ENCODE data around the gene COQ5.

COQ5 gene

DNA sequence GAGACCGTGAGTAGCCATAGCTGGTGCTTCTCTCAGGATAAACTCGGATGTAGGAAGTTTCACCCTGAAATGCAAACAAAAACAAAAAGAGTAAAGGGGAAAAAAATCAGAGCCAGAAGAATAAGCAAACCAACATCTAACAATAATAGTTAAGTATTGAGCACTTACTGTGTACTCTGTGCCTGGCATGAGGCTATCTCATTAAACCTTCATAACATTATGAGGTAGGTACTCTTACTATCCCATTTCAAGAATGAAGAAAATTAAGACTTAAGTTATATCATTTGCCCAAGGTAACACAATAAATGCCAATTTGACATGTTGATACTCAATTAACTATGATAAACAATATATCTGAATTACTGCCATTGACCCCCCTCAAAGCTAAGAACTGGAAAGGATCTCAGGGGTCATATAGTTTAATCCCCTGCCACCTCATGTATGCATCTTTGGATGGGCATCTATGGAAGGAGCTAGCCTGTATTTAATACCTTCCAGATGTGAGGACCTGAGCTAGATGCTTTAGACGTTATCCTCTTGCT, 66.8 kb downstream of the COQ5 start:
- H3K4me3 ChIP-seq (ENCODE audit: low read length), result no peak overlapping the region
- H4K20me1 ChIP-seq (ENCODE audit: control insufficient read depth, insufficient read depth, low read depth, low read length), result peaks cover 26% of the 10 kb centered on the region
- no peak overlapping the region for H3K27ac ChIP-seq (ENCODE audit: low read depth, low read length)
- H3K9me3 ChIP-seq (ENCODE audit: control insufficient read depth, insufficient read depth, low read length), result no peaks in the 10 kb centered on the region
- H3K9me2 ChIP-seq (replicated peaks; ENCODE audit: control insufficient read depth, low read length), result no peaks in the 10 kb centered on the region
- peaks cover 57% of the 10 kb centered on the region for H3K79me2 ChIP-seq (ENCODE audit: control insufficient read depth, low read length)
- no peaks in the 10 kb centered on the region for H3K27me3 ChIP-seq (ENCODE audit: control insufficient read depth, low read length)
- H3K4me1 ChIP-seq (ENCODE audit: control insufficient read depth, low read length), result peaks cover 12% of the 10 kb centered on the region
- H3K36me3 ChIP-seq (ENCODE audit: control insufficient read depth, low read length), result peaks cover 96% of the 10 kb centered on the region
- TF ChIP-seq, protein P1, sequence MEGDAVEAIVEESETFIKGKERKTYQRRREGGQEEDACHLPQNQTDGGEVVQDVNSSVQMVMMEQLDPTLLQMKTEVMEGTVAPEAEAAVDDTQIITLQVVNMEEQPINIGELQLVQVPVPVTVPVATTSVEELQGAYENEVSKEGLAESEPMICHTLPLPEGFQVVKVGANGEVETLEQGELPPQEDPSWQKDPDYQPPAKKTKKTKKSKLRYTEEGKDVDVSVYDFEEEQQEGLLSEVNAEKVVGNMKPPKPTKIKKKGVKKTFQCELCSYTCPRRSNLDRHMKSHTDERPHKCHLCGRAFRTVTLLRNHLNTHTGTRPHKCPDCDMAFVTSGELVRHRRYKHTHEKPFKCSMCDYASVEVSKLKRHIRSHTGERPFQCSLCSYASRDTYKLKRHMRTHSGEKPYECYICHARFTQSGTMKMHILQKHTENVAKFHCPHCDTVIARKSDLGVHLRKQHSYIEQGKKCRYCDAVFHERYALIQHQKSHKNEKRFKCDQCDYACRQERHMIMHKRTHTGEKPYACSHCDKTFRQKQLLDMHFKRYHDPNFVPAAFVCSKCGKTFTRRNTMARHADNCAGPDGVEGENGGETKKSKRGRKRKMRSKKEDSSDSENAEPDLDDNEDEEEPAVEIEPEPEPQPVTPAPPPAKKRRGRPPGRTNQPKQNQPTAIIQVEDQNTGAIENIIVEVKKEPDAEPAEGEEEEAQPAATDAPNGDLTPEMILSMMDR (IDR thresholded peaks at IDR 0.05; ENCODE audit: low read depth, low read length, poor library complexity, severe bottlenecking), result no peak
- TF ChIP-seq EZH2phosphoT487 (IDR thresholded peaks at IDR 0.05; ENCODE audit: borderline replicate concordance, low read length), result no peak
- no peak overlapping the region for H3K4me2 ChIP-seq (ENCODE audit: low read length)
- H3F3A ChIP-seq (ENCODE audit: control insufficient read depth, insufficient read depth), result peaks cover 43% of the 10 kb centered on the region

DNA sequence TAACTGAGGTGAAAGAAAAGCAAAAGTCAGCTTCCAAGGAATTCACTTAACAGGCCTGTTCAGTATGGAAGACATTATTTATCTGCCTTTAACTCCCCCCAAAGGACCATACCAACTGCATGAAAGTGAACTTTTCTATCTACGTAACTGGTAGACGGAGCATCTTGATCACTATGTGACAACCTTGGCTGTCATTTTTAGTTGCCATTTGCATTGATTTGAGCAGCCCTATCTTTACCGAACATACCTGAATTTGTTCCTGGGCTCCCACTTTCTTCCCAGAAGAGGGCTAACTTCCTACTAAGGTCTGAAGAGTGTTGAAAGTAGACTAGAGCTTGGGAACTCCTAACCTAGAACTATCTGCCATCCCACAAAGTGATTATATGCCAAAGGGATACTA, 68.8 kb downstream of the COQ5 start:
- Histone ChIP-seq H3K9me3 (ENCODE audit: control insufficient read depth, insufficient read depth, low read length) (no peaks in the 10 kb centered on the region), H3K4me3 (ENCODE audit: low read length) (no peak overlapping the region), H3K79me2 (ENCODE audit: control insufficient read depth, low read length) (peaks cover 47% of the 10 kb centered on the region), H3K9me2 (replicated peaks; ENCODE audit: control insufficient read depth, low read length) (no peaks in the 10 kb centered on the region), H3K27me3 (ENCODE audit: control insufficient read depth, low read length) (no peaks in the 10 kb centered on the region), H4K20me1 (ENCODE audit: control insufficient read depth, insufficient read depth, low read depth, low read length) (peaks cover 7% of the 10 kb centered on the region; the same call in 1 of the 2 replicates), H3K4me1 (ENCODE audit: control insufficient read depth, low read length) (peaks cover 19% of the 10 kb centered on the region), H3K27ac (ENCODE audit: low read depth, low read length) (no peak overlapping the region), H3F3A (ENCODE audit: control insufficient read depth, insufficient read depth) (peaks cover 57% of the 10 kb centered on the region), H3K36me3 (ENCODE audit: control insufficient read depth, low read length) (peaks cover 95% of the 10 kb centered on the region), H3K4me2 (ENCODE audit: low read length) (no peak overlapping the region)
- no peak for TF ChIP-seq EZH2phosphoT487 (IDR thresholded peaks at IDR 0.05; ENCODE audit: borderline replicate concordance, low read length)
- TF ChIP-seq, protein P1 (IDR thresholded peaks at IDR 0.05; ENCODE audit: low read depth, low read length, poor library complexity, severe bottlenecking), result no peak

DNA sequence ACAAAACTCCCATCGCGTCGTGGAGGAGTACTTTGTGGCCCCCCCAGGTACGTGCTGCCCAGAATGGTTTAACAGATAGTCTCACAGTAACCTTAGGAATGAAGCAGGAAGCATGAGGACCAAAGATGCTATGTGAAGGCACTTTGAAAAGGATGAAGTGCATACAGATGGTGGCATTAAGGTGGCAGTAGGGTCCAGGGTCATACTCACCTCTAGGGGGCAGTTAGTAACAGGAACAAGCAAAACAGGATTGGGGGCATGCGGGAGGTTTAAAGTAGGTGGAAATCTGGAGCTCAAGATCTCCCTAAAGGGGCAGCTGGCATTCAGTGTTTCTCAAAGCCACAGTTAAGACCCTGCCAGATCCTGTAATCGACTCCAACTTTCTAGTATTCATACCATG, 71.8 kb downstream of the COQ5 start:
- TF ChIP-seq EZH2phosphoT487 (IDR thresholded peaks at IDR 0.05; ENCODE audit: borderline replicate concordance, low read length), result no peak
- TF ChIP-seq, protein P1 (IDR thresholded peaks at IDR 0.05; ENCODE audit: low read depth, low read length, poor library complexity, severe bottlenecking), result peak; percentile 74
- Histone ChIP-seq H3K79me2 (ENCODE audit: control insufficient read depth, low read length) (peaks cover 41% of the 10 kb centered on the region), H3K4me3 (ENCODE audit: low read length) (no peak overlapping the region), H3K36me3 (ENCODE audit: control insufficient read depth, low read length) (peaks cover 89% of the 10 kb centered on the region), H4K20me1 (ENCODE audit: control insufficient read depth, insufficient read depth, low read depth, low read length) (no peaks in the 10 kb centered on the region; the same call in 1 of the 2 replicates), H3F3A (ENCODE audit: control insufficient read depth, insufficient read depth) (peaks cover 64% of the 10 kb centered on the region), H3K27ac (ENCODE audit: low read depth, low read length) (no peak overlapping the region), H3K4me1 (ENCODE audit: control insufficient read depth, low read length) (peaks cover 47% of the 10 kb centered on the region), H3K9me2 (replicated peaks; ENCODE audit: control insufficient read depth, low read length) (no peaks in the 10 kb centered on the region), H3K9me3 (ENCODE audit: control insufficient read depth, insufficient read depth, low read length) (no peaks in the 10 kb centered on the region), H3K27me3 (ENCODE audit: control insufficient read depth, low read length) (no peaks in the 10 kb centered on the region), H3K4me2 (ENCODE audit: low read length) (no peak overlapping the region)
